Astrocyte of the hippocampus (primary cell): ENCODE results near the gene MYLK.
"Not testable (repeated sequence)": the region's sequence is repeated elsewhere in the genome, so short reads cannot be mapped to it uniquely, and the experiment has no call there.

ENCODE experiments used
- DNase-seq: peaks from one replicate; pipeline ENCODE4 v3.0.0; 2011; ENCODE audit warnings: low read depth, low spot score

MYLK gene

DNA sequence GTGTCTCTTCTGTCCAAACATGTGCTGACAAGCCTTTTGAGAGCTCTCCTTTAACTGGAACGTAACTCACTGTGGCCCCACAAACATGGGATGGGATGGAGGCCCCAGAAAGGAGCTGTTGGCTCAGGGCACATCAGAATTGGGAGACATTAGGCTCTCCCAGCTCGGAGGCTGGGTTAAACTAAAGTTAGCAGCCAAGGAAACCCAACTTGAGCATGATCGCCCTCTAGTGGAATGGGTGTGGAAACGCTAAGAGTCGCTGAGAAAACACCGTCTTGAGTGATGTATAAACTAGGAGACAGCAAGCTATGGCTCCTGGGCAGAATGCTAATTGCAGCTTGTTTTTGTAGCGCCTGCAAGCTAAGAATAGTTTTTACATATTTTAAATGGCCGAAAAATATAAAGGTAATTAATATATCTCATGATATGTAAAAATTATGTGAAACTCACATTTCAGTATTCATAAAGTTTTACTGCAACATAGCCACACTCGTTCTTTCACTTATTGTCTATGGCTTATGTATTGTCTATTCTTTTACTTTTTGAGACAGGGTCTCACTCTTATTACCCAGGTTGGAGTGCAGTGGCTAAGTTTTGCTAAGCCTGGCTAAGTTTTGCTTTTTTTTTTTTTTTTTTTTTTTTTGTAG is 160.5 kb downstream of the MYLK start:
- peak; percentile 90 for DNase-seq

DNA sequence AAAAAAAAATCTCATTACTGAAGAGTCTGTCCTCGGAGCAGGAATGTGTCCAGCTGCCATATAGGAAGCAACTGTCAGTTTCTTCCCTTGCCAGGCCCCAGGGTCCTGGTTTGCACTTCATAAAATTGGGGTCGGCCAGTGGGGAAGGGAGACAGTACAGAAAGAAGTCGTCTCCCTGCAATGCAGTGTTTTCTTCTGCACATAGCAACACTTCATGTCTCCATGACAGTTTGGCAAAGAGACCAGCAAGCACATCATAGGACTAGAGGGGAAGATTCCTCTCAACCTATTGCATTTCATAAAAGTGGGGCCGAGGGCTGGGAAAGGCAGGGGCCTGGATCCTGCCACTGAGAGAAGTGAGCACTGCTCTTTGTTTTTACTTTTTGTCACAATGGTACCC is 161.1 kb downstream of the MYLK start:
- DNase-seq: no peak

- DNase-seq: no peak
These were observed 161.7 kb downstream of the MYLK start for GRCh38 chr3:123722456-123722855.

DNA sequence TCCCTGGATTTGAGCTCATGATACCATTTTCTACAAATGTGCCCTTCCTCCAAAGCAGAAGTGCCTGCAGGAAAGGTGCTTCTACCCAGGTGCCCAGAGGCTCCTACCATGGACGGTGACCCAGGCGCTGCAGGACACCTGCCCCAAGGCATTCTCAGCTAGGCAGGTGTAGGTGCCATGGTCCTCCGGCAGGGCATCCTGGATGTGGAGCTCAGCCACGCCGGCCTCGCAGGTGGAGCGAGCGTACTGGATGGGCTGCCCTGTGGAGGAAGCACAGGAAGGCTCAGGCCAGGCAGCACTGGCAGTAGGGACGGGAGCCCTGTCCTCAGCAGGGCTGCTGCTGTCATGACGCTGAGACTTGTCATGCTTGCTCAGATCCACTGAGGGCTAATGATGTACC is 162.1 kb downstream of the MYLK start:
- DNase-seq: no peak

DNA sequence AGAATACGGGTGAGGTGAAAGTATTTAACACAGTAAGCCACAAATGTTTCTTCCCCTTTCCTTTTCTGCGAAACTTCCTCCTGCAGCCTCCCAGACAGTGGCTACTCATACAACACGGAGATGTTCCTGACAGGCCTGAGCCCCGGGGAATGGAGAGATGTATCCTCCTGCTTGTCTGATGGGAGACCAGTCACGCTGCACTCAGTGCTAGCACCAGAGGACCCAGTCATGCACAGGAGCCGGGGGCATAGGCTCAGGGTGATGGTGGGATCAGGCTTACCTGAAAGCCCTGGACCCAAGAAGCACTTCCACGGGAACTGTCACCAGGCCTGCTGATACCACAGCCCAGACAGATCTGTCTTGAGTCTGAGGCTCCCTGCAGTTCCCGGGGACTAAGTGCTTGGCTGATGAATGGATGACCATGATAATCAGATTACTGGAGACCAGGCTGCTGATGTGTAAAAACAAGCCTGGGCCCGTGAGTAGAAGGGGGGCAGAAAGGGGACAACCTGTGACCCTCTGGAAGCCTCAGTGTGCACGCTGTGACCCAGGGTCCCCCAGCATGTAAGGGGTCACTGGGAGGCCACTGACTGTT is 162.9 kb downstream of the MYLK start:
- not testable (repeated sequence) for DNase-seq

- DNase-seq: no peak
These were observed 163.5 kb downstream of the MYLK start for GRCh38 chr3:123720638-123721037.

GRCh38 chr3:123719862-123720453 is 164.2 kb downstream of the MYLK start:
- peak; percentile 50 for DNase-seq

DNA sequence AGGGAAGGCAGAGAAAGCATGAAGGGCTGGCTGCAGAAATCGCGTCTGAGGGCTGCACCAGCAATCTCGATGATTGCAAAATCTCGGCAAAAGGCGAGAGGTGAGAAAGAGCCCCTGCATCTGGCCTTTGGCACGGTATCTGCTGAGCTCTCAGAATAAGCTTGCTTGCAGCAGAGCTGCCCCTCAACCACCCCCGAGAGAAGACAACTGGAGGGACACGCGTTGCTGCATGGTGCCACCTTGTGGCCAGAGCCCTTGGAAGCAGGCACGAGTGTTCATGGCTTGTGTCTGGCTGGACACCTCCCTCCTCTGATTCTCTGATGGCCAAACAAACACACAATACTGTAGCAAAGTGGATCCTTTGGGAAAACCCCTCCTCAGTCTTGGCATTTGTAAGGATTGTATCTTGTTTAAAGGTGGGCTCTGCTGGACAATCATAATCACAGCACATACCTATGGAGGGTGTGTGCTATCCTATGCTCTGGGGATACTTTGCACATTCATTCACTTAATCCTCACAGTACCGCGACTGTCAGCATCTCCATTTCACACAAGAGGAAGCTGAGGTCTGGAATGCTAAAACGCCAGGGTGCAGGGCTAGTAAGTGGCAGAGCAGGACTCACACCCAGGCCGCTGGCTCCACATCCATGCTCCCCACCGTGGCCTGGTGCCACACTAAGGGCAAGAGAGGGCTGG is 164.9 kb downstream of the MYLK start:
- DNase-seq: peak; percentile 88

DNA sequence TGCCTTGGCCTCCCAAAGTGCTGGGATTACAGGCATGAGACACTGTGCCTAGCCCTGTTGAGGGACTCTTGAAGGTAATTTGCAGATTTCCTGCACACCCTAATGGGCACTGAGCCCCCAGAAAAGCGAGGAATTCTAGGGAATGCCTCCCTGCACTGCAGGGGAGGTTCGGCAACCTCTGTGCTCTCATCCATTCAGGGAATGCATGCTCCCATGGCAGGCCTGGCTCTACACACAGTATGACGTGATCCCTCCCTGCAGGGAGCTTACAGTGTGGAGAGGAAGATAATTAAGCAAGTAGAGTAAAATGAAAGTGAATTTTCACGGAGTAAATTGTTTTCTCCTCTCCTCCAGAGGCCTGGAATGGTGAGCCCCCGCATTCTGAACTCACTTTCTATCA is 166.0 kb downstream of the MYLK start:
- no peak for DNase-seq

DNA sequence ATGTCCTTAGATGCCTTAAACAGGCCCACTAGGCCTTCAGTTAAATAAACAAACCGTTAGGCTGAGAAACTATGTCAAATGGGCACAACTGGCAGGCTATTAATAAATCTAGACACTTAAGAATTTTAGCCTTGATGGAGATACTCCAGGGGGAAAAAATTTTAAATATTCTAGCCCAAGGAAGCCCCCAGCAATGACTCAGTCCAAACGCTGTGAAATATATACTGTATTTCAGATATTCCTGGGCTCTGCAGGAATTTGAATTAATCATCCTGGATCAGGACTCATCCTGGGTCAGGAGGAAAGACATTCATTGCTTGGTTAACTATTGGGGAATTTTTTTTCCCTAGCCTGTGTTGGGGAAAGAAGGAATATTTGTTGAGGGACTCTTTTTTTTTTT is 166.7 kb downstream of the MYLK start:
- DNase-seq: peak; percentile 41

DNA sequence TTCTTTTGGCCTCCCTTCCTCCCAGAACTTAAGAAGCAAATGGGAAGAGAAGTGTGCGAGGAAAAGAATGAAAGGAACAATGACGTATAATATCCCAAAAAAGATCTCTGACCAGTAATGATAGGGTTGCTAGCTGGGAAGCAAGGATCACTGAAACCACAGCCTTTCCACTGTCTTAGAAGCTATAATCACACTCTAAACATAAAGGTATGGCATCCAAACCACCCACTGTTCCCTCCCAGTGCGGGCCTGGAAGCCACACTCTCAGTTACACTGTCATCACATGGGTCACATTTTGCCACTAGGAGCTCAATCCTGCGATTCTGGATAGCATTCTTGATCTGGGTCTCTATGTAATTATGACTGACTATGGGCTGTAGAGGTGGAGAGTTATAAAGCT is 167.7 kb downstream of the MYLK start:
- no peak for DNase-seq

DNA sequence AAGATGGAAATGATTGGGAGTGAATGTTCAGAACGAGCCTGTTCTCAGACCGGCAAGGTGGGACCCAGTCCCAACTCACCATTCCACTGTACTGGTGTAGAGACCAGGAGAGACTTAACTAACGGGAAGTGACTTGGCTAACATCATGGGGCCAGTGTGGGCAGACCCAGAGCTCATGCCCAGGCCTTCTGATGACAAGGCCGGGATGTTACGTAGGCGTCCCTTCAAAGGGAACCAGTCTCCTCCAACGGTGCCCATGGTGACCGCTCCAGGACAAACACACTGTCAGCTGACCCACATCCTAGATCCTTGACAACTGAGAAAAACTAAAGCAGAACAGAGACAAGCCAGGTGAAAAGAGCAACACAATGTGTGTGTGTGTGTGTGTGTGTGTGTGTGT is 170.9 kb downstream of the MYLK start:
- DNase-seq: no peak

DNA sequence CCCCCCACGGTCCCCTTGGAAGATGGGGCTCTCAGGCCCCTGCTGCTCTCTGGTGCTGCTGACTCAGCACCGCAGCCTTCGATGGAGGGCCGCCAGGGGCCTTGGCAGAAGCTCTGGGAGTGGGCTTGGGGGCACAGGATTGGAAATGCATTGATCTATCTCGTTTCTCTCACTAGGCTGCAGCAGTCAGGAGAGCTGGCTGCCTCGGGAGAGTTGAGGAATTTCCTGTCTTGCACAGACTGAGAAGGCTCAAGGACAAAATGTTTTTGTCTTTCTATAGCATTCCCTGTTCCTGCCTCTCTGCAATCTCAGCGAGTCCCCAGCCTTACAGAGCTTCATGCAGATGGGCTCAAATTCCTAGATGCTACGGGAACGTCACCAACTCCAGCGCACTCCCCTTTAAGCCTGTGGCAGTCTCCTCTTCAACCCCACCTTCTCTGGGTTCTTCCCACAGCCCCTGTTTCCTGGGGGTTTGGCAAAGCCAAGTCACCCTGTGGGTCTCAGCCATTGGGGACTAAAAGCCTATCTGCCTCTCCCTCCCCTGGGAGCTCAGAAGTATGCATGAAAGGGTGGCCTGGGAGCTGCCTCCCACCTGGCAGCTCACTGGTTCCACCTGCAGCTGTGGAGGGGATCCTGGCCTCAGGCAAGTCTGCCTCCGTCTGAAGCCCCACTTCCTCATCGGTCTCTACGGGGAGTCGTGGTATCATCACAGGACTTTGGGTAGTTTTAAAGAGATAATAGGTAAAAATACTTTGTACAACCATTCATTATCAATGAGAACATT is 171.9 kb downstream of the MYLK start:
- DNase-seq: no peak

- DNase-seq: no peak
These were observed 172.8 kb downstream of the MYLK start for GRCh38 chr3:123711356-123711755.

DNA sequence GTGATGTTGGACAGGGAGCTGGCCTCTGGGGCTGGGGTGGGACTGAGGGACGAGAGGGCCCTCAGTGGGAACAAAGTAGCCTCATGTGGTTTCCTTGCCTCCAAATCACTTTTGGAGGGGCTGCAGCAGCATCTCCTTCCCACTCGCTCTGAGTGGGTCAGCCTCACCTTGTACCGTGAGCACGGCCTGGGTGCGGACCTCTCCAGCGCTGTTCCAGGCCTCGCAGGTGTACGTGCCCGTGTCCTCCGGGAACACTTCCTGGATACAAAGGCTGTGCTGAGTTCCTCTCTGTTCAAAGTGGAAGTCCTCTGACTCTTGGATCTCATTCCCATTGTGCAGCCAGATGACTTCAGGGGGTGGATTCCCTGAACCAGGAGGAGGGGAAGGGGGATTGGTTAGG is 175.6 kb downstream of the MYLK start:
- no peak for DNase-seq

GRCh38 chr3:123707641-123708040 is 176.5 kb downstream of the MYLK start:
- DNase-seq: not testable (repeated sequence)

DNA sequence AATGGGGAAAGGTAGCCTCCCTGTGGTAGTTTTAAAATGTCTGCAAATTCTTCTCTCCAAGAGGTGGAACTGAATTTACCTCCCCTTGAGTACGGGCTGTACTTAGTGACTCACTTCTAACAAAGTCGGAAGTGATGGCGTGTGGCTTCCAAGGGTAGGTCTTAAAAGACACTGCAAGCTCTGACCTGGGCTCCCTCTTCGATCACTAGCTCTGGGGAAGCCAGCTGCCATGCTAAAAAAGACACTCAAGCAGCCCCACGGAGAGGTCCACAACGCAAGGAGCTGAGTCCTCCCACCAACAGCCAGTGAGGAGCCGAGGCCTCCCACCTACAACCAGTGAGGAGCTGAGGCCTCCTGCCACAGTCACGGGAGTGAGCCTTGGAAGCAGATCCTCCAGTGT is 177.3 kb downstream of the MYLK start:
- DNase-seq: no peak

- DNase-seq: no peak
These were observed 178.4 kb downstream of the MYLK start for GRCh38 chr3:123705488-123706285.

DNA sequence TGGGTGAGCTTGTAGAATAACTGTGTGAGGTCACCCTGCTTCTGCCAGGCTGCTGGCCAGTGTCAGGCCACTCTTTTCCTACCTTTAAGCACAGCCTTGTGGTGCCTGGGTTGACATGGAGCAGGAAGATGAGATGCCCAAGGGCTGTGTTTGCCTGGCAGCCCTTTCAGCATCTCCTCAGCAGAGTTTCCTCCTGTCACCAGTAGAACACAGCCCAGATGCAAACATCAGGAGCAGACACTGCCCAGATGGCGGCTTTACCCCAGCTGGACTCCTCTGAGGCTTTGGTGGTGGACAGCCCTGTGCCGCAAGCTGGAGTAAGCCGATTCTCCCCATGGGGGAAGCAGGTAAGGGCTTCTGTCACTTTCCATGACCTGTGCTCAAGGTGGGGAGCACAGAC is 180.5 kb downstream of the MYLK start:
- DNase-seq: not testable (repeated sequence)

DNA sequence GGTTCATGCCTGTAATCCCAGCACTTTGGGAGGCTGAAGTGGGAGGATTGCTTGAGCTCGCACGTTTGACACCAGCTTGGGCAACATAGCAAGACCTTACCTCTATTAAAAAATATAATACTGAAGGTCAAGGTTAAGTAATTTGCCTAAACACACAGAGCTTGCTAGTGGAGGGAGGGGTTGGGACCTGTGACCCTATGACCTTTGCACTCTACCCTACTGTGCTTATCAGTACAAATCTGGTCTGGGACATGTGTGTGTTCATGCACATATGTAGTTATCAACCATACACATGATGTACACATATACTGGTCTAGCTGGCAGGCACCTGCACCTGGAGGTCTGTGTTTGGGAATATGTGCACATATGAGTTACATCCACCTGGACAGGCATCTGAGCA is 181.4 kb downstream of the MYLK start:
- no peak for DNase-seq

DNA sequence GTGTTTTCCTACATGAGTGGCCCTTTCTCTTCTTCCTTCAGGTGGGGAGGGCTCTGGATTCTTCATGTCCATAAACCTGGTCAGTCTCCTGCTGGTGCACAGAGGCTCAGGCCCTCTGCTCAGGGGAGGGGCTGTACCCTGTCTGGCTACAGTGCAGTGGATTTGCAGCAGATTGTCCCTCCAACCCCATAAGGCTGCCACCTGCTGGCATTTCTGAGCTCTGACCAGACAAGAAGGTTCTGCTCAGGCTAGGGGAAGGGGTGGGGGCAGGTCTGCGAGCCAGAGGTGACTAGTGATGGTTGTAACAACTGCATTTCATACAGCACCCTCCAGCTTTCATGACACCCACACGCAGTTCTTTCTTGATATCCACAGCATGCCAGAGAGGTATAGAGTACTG is 182.1 kb downstream of the MYLK start:
- DNase-seq: peak; percentile 83
